GM12864 (cell line): ENCODE results near the gene TJP2.
"Not testable (repeated sequence)": the region's sequence is repeated elsewhere in the genome, so short reads cannot be mapped to it uniquely, and the experiment has no call there.

Experiments used
- DNase-seq: peaks from one replicate; pipeline ENCODE4 v3.0.0-alpha.2; 2011; ENCODE audit warnings: low read depth
- H3K4me3 ChIP-seq: 2 replicates; pipeline ENCODE4 v1.5.1; 2011; ENCODE audit warnings: mild to moderate bottlenecking, low read depth, low read length, control low read depth
- CTCF ChIP-seq: IDR thresholded peaks from 2 replicates; pipeline ENCODE4 v1.5.1; 2011; ENCODE audit warnings: low read depth, mild to moderate bottlenecking, moderate library complexity, low read length, control low read depth, inconsistent platforms; ENCODE audit errors: missing control alignments

TJP2 gene

GRCh38 chr9:69299315-69299714, 125.2 kb downstream of the TJP2 start:
- no peak for DNase-seq

GRCh38 chr9:69299826-69300225, 125.7 kb downstream of the TJP2 start:
- no peak overlapping the region for H3K4me3 ChIP-seq
- DNase-seq, result no peak
- no peak for TF ChIP-seq CTCF

More at GRCh38 chr9:69299315-69299714, 125.2 kb downstream of the TJP2 start:
- no peak for TF ChIP-seq CTCF
- H3K4me3 ChIP-seq, result no peak overlapping the region

GRCh38 chr9:69303331-69303730, 129.3 kb downstream of the TJP2 start:
- no peak overlapping the region for H3K4me3 ChIP-seq
- no peak for TF ChIP-seq CTCF
- DNase-seq, result no peak

GRCh38 chr9:69306895-69307445, 132.9 kb downstream of the TJP2 start:
- not testable (repeated sequence) for H3K4me3 ChIP-seq, DNase-seq

- H3K4me3 ChIP-seq, result no peak overlapping the region
- no peak for TF ChIP-seq CTCF
- DNase-seq, result no peak
Measured at GRCh38 chr9:69307446-69308205, 133.5 kb downstream of the TJP2 start.

GRCh38 chr9:69308206-69308931, 134.3 kb downstream of the TJP2 start:
- no peak for DNase-seq
- no peak overlapping the region for H3K4me3 ChIP-seq
- TF ChIP-seq CTCF, result no peak

- no peak for TF ChIP-seq CTCF
- no peak for DNase-seq
- no peak overlapping the region for H3K4me3 ChIP-seq
Measured at GRCh38 chr9:69313175-69313574, 139.1 kb downstream of the TJP2 start.
